GM12874 (cell line): ENCODE measurements around the gene DPH6.

Source experiments
- TF ChIP-seq, protein P1 (sequence below): IDR thresholded peaks from 2 replicates; pipeline ENCODE4 v1.5.1; 2011; ENCODE audit warnings: low read depth, mild to moderate bottlenecking, control low read depth, low read length, moderate library complexity; ENCODE audit not compliant: insufficient read depth

DPH6 gene

DNA sequence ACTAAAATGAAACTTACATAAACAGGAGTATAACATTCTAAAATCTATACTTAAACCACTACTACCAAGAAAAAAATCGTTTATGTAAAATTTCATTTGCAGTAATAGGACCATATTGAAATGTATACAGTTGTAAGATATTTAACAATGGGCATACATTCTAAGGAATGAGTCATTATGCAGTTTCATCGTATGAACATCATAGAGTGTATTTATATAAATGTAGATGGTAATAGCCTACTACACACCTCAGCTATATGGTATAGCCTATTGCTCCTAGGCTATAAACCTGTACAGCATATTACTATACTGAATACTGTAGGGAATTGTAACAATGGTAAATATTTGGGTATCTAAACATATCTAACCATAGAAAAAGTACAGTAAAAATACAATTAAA, 79.5 kb downstream of the DPH6 start:
- TF ChIP-seq, protein P1, sequence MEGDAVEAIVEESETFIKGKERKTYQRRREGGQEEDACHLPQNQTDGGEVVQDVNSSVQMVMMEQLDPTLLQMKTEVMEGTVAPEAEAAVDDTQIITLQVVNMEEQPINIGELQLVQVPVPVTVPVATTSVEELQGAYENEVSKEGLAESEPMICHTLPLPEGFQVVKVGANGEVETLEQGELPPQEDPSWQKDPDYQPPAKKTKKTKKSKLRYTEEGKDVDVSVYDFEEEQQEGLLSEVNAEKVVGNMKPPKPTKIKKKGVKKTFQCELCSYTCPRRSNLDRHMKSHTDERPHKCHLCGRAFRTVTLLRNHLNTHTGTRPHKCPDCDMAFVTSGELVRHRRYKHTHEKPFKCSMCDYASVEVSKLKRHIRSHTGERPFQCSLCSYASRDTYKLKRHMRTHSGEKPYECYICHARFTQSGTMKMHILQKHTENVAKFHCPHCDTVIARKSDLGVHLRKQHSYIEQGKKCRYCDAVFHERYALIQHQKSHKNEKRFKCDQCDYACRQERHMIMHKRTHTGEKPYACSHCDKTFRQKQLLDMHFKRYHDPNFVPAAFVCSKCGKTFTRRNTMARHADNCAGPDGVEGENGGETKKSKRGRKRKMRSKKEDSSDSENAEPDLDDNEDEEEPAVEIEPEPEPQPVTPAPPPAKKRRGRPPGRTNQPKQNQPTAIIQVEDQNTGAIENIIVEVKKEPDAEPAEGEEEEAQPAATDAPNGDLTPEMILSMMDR, result no peak

DNA sequence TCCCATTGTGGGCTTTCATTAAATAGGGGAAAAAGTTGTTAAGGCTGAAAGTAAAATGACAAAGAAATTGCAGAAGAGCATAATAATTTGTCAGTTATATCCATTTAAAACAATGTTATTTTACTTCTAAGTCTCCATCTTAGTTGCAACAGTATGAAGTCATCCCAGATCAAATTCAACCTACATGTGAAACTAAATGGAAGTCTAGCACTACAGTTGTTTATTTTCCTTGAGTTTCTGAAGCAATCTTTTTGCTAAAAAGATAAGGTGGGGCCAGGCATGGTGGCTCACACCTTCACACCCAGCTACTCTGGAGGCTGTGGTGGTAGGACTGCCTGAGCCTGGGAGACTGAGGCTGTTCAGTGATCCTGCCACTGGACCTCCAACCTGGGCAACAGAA, 80.2 kb downstream of the DPH6 start:
- TF ChIP-seq, protein P1, result no peak

DNA sequence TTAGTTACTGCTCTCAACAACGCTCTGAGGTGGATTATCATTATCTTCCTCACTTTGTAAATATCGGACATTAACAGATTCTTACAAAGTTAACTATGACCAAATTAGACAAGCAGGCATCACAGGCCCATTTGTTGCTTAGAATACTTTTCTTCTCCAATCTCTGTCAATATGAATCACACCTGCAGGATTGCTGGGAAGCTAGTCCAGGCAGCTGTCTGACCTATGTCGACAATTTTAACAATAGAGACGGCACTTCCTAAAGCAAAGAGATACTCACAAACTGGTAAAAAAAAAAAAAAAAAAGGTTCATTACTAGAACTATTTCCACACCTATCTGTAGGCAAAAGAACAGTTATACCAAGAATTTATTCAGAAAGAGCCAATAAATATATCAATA, 85.3 kb downstream of the DPH6 start:
- TF ChIP-seq, protein P1, result no peak

GRCh38 chr15:35458176-35458856, 87.6 kb downstream of the DPH6 start:
- TF ChIP-seq, protein P1, result no peak

GRCh38 chr15:35455201-35455600, 90.8 kb downstream of the DPH6 start:
- TF ChIP-seq, protein P1, result no peak

DNA sequence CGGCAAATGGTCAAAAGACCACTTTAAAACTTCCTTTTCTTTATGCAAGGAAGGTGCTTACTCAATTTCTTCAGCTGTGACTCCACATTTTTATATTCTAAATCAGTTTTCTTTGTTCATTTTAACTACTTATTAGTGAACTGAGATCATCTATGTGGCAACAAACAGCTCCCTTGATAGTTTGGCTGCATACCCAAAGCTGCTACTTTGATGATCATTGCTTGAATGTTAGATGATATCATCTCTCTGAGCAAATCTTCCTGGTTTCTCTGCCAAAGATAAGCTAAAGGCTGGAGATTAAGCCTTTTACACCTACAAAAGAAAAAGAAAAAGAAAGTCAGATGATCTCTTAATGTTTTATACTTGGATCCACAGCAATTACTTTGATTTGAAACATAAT, 95.5 kb downstream of the DPH6 start:
- TF ChIP-seq, protein P1, result no peak

DNA sequence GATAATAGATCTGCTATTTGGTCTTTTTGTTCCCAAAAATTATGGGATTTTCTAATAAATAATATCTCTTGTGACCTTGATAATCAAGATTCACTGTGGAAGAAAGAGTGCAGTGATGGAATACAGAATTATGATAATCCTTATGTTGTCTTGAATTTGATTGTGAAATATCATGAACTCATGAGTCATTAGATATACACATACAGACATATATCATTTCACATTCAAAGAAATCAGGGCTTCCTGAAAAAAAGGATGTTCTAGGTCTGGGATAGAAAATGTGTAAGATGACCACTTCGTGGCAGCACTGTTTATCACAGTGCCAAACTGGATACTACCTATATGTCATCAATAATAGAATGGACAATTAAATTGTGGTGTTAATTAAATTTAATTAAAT, 97.7 kb downstream of the DPH6 start:
- TF ChIP-seq, protein P1, result no peak
